GM12892 (cell line): Measurements from ENCODE around the gene RALGAPA2.

ENCODE experiments used
- DNase-seq: peaks from one replicate; pipeline ENCODE4 v3.0.0; 2011; ENCODE audit not compliant: insufficient read length
- FAIRE-seq: peaks from 2 replicates; lab custom pipeline; 2011; peaks lifted over from hg19 to GRCh38; lab: Jason Lieb, UNC
- POLR2A ChIP-seq: IDR thresholded peaks from 2 replicates; pipeline ENCODE4 v1.6.1; 2011; ENCODE audit warnings: low read depth, low read length, control low read depth
- POLR2AphosphoS5 ChIP-seq: IDR thresholded peaks from 2 replicates; pipeline ENCODE4 v1.6.1; 2011; ENCODE audit warnings: low read depth, low read length, control low read depth
- TAF1 ChIP-seq: IDR thresholded peaks from 2 replicates; pipeline ENCODE4 v1.6.1; 2011; ENCODE audit warnings: low read depth, mild to moderate bottlenecking, control low read depth, low read length, borderline replicate concordance

The RALGAPA2 gene

GRCh38 chr20:20367575-20368417 lies 344.6 kb downstream of the RALGAPA2 start, which contains the start of gene INSM1:
Gene INSM1, plus strand, starts transcription at chr20:20368104. Its CDS starts 164 bp downstream, at chr20:20368268.
- no peak for DNase-seq
- FAIRE-seq = no peak
- TF ChIP-seq POLR2AphosphoS5 = no peak
- no peak for TF ChIP-seq POLR2A
- no peak for TF ChIP-seq TAF1

GRCh38 chr20:20366876-20367574 lies 345.4 kb downstream of the RALGAPA2 start:
- TF ChIP-seq TAF1 = no peak
- no peak for FAIRE-seq
- no peak for DNase-seq

- no peak for TF ChIP-seq POLR2A
- no peak for TF ChIP-seq POLR2AphosphoS5
- TF ChIP-seq TAF1 = no peak
- no peak for FAIRE-seq
- no peak for DNase-seq
These were observed 345.9 kb downstream of the RALGAPA2 start for GRCh38 chr20:20366551-20366875.

- DNase-seq (no peak), FAIRE-seq (no peak)
- TF ChIP-seq POLR2A (no peak), TAF1 (no peak), POLR2AphosphoS5 (no peak)
These were observed 346.8 kb downstream of the RALGAPA2 start for GRCh38 chr20:20365480-20366161.

GRCh38 chr20:20364593-20365479 lies 347.6 kb downstream of the RALGAPA2 start:
- TF ChIP-seq POLR2A (no peak), POLR2AphosphoS5 (no peak), TAF1 (no peak)
- DNase-seq = no peak
- no peak for FAIRE-seq

- TF ChIP-seq POLR2A (no peak), TAF1 (no peak), POLR2AphosphoS5 (no peak)
- FAIRE-seq (no peak), DNase-seq (no peak)
These were observed 348.4 kb downstream of the RALGAPA2 start for GRCh38 chr20:20363799-20364592.

- DNase-seq (no peak), FAIRE-seq (no peak)
- no peak for TF ChIP-seq POLR2A
- no peak for TF ChIP-seq POLR2AphosphoS5
- TF ChIP-seq TAF1 = no peak
These were observed 349.0 kb downstream of the RALGAPA2 start for GRCh38 chr20:20363434-20363798.

- no peak for DNase-seq
- TF ChIP-seq TAF1 (no peak), POLR2A (no peak), POLR2AphosphoS5 (no peak)
- FAIRE-seq = no peak
These were observed 349.5 kb downstream of the RALGAPA2 start for GRCh38 chr20:20362774-20363433.

- TF ChIP-seq POLR2AphosphoS5 = no peak
- peak; percentile 86 for FAIRE-seq
- DNase-seq = peak; percentile 41
These were observed 352.0 kb downstream of the RALGAPA2 start for GRCh38 chr20:20360464-20360863.

- DNase-seq (no peak), FAIRE-seq (no peak)
- TF ChIP-seq POLR2A (no peak), TAF1 (no peak), POLR2AphosphoS5 (no peak)
These were observed 352.8 kb downstream of the RALGAPA2 start for GRCh38 chr20:20359628-20360027.
